H1 (cell line): ENCODE data around the gene ROS1. TPM values are rescaled to one million over a fixed set of nuclear protein-coding genes. Genes with fewer than 3 reads are reported as not detected.

Experiments
- BRCA1 ChIP-seq: IDR thresholded peaks from 2 replicates; pipeline ENCODE4 v1.6.1; 2012; ENCODE audit warnings: low read depth, low read length, improper control_type of control experiment
- CEBPB ChIP-seq: IDR thresholded peaks from 2 replicates; pipeline ENCODE4 v1.6.1; 2012; ENCODE audit warnings: low read depth, low read length
- KDM4A ChIP-seq: IDR thresholded peaks from one replicate; pipeline ENCODE4 v1.7.1; 2012; ENCODE audit warnings: low read depth, mild to moderate bottlenecking, moderate library complexity, low read length, inconsistent platforms; ENCODE audit not compliant: severe bottlenecking
- RBBP5 ChIP-seq: IDR thresholded peaks from 2 replicates; pipeline ENCODE4 v1.7.1; 2012; ENCODE audit warnings: low read depth, mild to moderate bottlenecking, inconsistent platforms, low read length, moderate library complexity, borderline replicate concordance
- RFX5 ChIP-seq: IDR thresholded peaks from 2 replicates; pipeline ENCODE4 v1.6.1; 2011; ENCODE audit warnings: low read depth, low read length, improper control_type of control experiment, borderline replicate concordance
- SP1 ChIP-seq: IDR thresholded peaks from 2 replicates; pipeline ENCODE4 v1.6.1; 2011; ENCODE audit warnings: low read depth, low read length
- TBP ChIP-seq: IDR thresholded peaks from 2 replicates; pipeline ENCODE4 v1.6.1; 2011; ENCODE audit warnings: low read depth, low read length, improper control_type of control experiment
- TEAD4 ChIP-seq: IDR thresholded peaks from 2 replicates; pipeline ENCODE4 v1.6.1; 2012; ENCODE audit warnings: low read depth, low read length, inconsistent platforms, mixed read lengths
- polyA plus RNA-seq, 7 experiments: library from polyadenylated mRNA; depleted of rRNA in 3 of 7; stranded (reverse) in 5 of 7; unstranded in 2 of 7; fragments of >200 nt in 5 of 7; fragments of 200-250 nt in 2 of 7; gene quantifications; 1 replicate in 5 of 7; 2 replicates in 1 of 7; 4 replicates in 1 of 7; pipeline versions ENCODE4 v1.2.1 to v1.2.3, GENCODE V29; 2011 to 2013; ENCODE audit warnings: missing spikeins in 2 of 7, mixed read lengths in 2 of 7
- total RNA-seq: library from RNA; stranded (reverse); fragmentation: NEBNext Ultra II Directional; extraction: Animal tissue kit (Norgen Biotek cat#: 25700); gene quantifications from 2 replicates; pipeline ENCODE4 v1.2.1, GENCODE V29; 2021
- TF ChIP-seq, protein P1 (sequence below): fragments of 300-600 bp; sonication (generic); IDR thresholded peaks from 2 replicates; pipeline ENCODE4 v1.7.1; 2012; ENCODE audit warnings: low read length, moderate library complexity, mild to moderate bottlenecking, inconsistent platforms; ENCODE audit not compliant: insufficient replicate concordance
- TF ChIP-seq, protein P2 (sequence below): IDR thresholded peaks from 2 replicates; pipeline ENCODE4 v1.6.1; 2012; ENCODE audit warnings: inconsistent platforms

The ROS1 gene
- total and polyA plus RNA-seq, 2 of the 8 experiments (the other 6 are each of a cell fraction or from before 2014, with no cell fraction given): not detected

DNA sequence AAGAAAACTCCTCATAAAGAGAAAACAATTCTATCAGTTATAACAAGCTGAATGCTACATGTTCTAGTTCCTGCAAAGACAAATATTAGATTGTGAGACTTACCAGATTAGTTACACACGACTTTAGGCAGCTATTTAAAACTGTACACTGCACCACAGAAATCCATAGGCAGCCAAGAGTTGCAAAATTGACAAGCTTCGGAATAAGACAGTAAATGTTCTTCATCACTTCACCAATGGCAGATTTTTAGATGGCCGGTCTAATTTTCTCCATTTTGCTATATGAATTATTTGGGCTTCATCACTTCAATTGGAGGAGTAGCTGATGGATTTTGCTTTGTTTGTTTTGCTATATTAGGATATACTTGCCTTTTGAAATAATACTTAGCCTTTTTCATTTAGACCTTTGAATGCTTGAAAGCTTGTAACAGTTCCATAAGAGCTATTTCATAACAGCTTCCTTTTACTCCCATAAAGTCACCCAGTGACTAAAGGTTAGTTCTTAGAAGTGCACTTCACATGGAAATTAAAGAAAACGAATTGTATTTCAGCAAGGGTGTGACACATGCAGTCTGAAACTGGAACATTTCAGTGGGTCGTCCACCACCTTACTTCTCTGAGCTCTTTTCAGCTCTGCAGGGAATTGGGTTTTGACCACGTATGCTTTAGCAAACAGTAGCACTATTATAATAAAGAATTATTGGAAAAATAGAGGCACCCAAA, at the start of gene ROS1 (continued):
- TF ChIP-seq, protein P1, sequence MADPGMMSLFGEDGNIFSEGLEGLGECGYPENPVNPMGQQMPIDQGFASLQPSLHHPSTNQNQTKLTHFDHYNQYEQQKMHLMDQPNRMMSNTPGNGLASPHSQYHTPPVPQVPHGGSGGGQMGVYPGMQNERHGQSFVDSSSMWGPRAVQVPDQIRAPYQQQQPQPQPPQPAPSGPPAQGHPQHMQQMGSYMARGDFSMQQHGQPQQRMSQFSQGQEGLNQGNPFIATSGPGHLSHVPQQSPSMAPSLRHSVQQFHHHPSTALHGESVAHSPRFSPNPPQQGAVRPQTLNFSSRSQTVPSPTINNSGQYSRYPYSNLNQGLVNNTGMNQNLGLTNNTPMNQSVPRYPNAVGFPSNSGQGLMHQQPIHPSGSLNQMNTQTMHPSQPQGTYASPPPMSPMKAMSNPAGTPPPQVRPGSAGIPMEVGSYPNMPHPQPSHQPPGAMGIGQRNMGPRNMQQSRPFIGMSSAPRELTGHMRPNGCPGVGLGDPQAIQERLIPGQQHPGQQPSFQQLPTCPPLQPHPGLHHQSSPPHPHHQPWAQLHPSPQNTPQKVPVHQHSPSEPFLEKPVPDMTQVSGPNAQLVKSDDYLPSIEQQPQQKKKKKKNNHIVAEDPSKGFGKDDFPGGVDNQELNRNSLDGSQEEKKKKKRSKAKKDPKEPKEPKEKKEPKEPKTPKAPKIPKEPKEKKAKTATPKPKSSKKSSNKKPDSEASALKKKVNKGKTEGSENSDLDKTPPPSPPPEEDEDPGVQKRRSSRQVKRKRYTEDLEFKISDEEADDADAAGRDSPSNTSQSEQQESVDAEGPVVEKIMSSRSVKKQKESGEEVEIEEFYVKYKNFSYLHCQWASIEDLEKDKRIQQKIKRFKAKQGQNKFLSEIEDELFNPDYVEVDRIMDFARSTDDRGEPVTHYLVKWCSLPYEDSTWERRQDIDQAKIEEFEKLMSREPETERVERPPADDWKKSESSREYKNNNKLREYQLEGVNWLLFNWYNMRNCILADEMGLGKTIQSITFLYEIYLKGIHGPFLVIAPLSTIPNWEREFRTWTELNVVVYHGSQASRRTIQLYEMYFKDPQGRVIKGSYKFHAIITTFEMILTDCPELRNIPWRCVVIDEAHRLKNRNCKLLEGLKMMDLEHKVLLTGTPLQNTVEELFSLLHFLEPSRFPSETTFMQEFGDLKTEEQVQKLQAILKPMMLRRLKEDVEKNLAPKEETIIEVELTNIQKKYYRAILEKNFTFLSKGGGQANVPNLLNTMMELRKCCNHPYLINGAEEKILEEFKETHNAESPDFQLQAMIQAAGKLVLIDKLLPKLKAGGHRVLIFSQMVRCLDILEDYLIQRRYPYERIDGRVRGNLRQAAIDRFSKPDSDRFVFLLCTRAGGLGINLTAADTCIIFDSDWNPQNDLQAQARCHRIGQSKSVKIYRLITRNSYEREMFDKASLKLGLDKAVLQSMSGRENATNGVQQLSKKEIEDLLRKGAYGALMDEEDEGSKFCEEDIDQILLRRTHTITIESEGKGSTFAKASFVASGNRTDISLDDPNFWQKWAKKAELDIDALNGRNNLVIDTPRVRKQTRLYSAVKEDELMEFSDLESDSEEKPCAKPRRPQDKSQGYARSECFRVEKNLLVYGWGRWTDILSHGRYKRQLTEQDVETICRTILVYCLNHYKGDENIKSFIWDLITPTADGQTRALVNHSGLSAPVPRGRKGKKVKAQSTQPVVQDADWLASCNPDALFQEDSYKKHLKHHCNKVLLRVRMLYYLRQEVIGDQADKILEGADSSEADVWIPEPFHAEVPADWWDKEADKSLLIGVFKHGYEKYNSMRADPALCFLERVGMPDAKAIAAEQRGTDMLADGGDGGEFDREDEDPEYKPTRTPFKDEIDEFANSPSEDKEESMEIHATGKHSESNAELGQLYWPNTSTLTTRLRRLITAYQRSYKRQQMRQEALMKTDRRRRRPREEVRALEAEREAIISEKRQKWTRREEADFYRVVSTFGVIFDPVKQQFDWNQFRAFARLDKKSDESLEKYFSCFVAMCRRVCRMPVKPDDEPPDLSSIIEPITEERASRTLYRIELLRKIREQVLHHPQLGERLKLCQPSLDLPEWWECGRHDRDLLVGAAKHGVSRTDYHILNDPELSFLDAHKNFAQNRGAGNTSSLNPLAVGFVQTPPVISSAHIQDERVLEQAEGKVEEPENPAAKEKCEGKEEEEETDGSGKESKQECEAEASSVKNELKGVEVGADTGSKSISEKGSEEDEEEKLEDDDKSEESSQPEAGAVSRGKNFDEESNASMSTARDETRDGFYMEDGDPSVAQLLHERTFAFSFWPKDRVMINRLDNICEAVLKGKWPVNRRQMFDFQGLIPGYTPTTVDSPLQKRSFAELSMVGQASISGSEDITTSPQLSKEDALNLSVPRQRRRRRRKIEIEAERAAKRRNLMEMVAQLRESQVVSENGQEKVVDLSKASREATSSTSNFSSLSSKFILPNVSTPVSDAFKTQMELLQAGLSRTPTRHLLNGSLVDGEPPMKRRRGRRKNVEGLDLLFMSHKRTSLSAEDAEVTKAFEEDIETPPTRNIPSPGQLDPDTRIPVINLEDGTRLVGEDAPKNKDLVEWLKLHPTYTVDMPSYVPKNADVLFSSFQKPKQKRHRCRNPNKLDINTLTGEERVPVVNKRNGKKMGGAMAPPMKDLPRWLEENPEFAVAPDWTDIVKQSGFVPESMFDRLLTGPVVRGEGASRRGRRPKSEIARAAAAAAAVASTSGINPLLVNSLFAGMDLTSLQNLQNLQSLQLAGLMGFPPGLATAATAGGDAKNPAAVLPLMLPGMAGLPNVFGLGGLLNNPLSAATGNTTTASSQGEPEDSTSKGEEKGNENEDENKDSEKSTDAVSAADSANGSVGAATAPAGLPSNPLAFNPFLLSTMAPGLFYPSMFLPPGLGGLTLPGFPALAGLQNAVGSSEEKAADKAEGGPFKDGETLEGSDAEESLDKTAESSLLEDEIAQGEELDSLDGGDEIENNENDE: no peak
- TF ChIP-seq RBBP5: no peak
- no peak for TF ChIP-seq KDM4A
- no peak for TF ChIP-seq BRCA1
- TF ChIP-seq, protein P2, sequence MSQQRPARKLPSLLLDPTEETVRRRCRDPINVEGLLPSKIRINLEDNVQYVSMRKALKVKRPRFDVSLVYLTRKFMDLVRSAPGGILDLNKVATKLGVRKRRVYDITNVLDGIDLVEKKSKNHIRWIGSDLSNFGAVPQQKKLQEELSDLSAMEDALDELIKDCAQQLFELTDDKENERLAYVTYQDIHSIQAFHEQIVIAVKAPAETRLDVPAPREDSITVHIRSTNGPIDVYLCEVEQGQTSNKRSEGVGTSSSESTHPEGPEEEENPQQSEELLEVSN: no peak
- no peak for TF ChIP-seq SP1
- TF ChIP-seq TEAD4: no peak
- TF ChIP-seq RFX5: no peak
- no peak for TF ChIP-seq CEBPB
- no peak for TF ChIP-seq TBP
